ENCODE measurements around the gene YIPF6.

The YIPF6 gene

GRCh38 chrX:68570598-68570997 is 71.7 kb downstream of the YIPF6 start:
- no peak for TF ChIP-seq CTCF (IDR thresholded peaks at IDR 0.05; ENCODE audit: low read depth, low read length, missing control alignments)
- DNase-seq (ENCODE audit: low read depth), result no peak
- H3K4me3 ChIP-seq (ENCODE audit: low read depth, low read length), result no peak overlapping the region
- in situ Hi-C loops (cut with HindIII; ENCODE audit: low sequenced_read_pairs), result no loop called here

- in situ Hi-C loops (cut with HindIII; ENCODE audit: low sequenced_read_pairs), result no loop called here
- no peak for DNase-seq (ENCODE audit: low read depth)
- no peak for TF ChIP-seq CTCF (IDR thresholded peaks at IDR 0.05; ENCODE audit: low read depth, low read length, missing control alignments)
- H3K4me3 ChIP-seq (ENCODE audit: low read depth, low read length), result no peak overlapping the region
Observed at GRCh38 chrX:68571292-68571609, 72.4 kb downstream of the YIPF6 start.

- in situ Hi-C loops (cut with HindIII; ENCODE audit: low sequenced_read_pairs), result no loop called here
- no peak for DNase-seq (ENCODE audit: low read depth)
- H3K4me3 ChIP-seq (ENCODE audit: low read depth, low read length), result no peak overlapping the region
- no peak for TF ChIP-seq CTCF (IDR thresholded peaks at IDR 0.05; ENCODE audit: low read depth, low read length, missing control alignments)
Observed at GRCh38 chrX:68571610-68572311, 72.9 kb downstream of the YIPF6 start.

GRCh38 chrX:68574240-68574639 is 75.4 kb downstream of the YIPF6 start:
- no peak overlapping the region for H3K4me3 ChIP-seq (ENCODE audit: low read depth, low read length)
- in situ Hi-C loops (cut with HindIII; ENCODE audit: low sequenced_read_pairs), result no loop called here
- DNase-seq (ENCODE audit: low read depth), result no peak
- no peak for TF ChIP-seq CTCF (IDR thresholded peaks at IDR 0.05; ENCODE audit: low read depth, low read length, missing control alignments)

GRCh38 chrX:68579810-68580209 is 81.0 kb downstream of the YIPF6 start:
- in situ Hi-C loops (cut with HindIII; ENCODE audit: low sequenced_read_pairs), result no loop called here
- TF ChIP-seq CTCF (IDR thresholded peaks at IDR 0.05; ENCODE audit: low read depth, low read length, missing control alignments), result no peak
- no peak for DNase-seq (ENCODE audit: low read depth)
- H3K4me3 ChIP-seq (ENCODE audit: low read depth, low read length), result no peak overlapping the region

- DNase-seq (ENCODE audit: low read depth), result no peak
- in situ Hi-C loops (cut with HindIII; ENCODE audit: low sequenced_read_pairs), result no loop called here
- TF ChIP-seq CTCF (IDR thresholded peaks at IDR 0.05; ENCODE audit: low read depth, low read length, missing control alignments), result no peak
- no peak overlapping the region for H3K4me3 ChIP-seq (ENCODE audit: low read depth, low read length)
Observed at GRCh38 chrX:68584221-68584620, 85.4 kb downstream of the YIPF6 start.
